Spleen (tissue), 11 donors: ENCODE measurements around the gene NOPCHAP1. TPM values are rescaled to one million over a fixed set of nuclear protein-coding genes. Genes with fewer than 3 reads are reported as not detected.

Experiments used
- DNase-seq: peaks from one replicate; pipeline ENCODE4 v3.0.0-alpha.2; 2020
- H3K27ac ChIP-seq, 8 donors: fragments of 200-600 bp; sonication (generic) in 7 of 8; 1 replicate in 4 of 8; 2 replicates in 4 of 8; pipeline versions ENCODE4 v1.5.0 to v1.8.0; 2016 to 2021; ENCODE audit warnings: inconsistent platforms in 4 of 8, mild to moderate bottlenecking in 4 of 8, moderate library complexity in 1 of 8
- H3K27me3 ChIP-seq, 7 donors: fragments of 200-600 bp; sonication (generic) in 6 of 7; replicated peaks in 1 of 7; 1 replicate in 4 of 7; 2 replicates in 3 of 7; pipeline versions ENCODE4 v1.5.0 to v1.8.0; 2016 to 2021; ENCODE audit warnings: inconsistent platforms in 3 of 7, mild to moderate bottlenecking in 1 of 7
- H3K36me3 ChIP-seq, 6 donors: fragments of 200-600 bp; sonication (generic) in 5 of 6; 1 replicate in 4 of 6; 2 replicates in 2 of 6; pipeline versions ENCODE4 v1.5.0 to v1.8.0; 2016 to 2021; ENCODE audit warnings: inconsistent platforms in 2 of 6
- H3K4me1 ChIP-seq, 6 donors: fragments of 200-600 bp; sonication (generic) in 5 of 6; 1 replicate in 3 of 6; 2 replicates in 3 of 6; pipeline versions ENCODE4 v1.5.0 to v1.8.0; 2016 to 2021; ENCODE audit warnings: inconsistent platforms in 3 of 6
- H3K4me3 ChIP-seq, 8 donors: fragments of 200-600 bp; sonication (generic) in 7 of 8; 1 replicate in 4 of 8; 2 replicates in 4 of 8; pipeline versions ENCODE4 v1.5.0 to v1.8.0; 2016 to 2021; ENCODE audit warnings: inconsistent platforms in 4 of 8, mild to moderate bottlenecking in 4 of 8, moderate library complexity in 2 of 8
- H3K9me3 ChIP-seq, 8 donors: fragments of 200-600 bp; sonication (generic) in 7 of 8; 1 replicate in 4 of 8; 2 replicates in 4 of 8; pipeline versions ENCODE4 v1.5.0 to v1.8.0; 2016 to 2021; ENCODE audit warnings: inconsistent platforms in 4 of 8
- POLR2A ChIP-seq, 3 donors: fragments of 450-650 bp; IDR thresholded peaks; one replicate each; pipeline ENCODE4 v1.5.1; 2017; ENCODE audit warnings: antibody characterized with exemption in 3 of 3, mild to moderate bottlenecking in 1 of 3
- POLR2AphosphoS5 ChIP-seq, 3 donors: sonication (generic); formaldehyde crosslinking; IDR thresholded peaks; one replicate each; pipeline ENCODE4 v1.5.1; 2017; ENCODE audit warnings: antibody characterized with exemption in 3 of 3
- WGBS, 5 donors: extraction: QIAGEN DNeasy Blood & Tissue Kit in 3 of 5; methylation state at CpG; one replicate each; pipeline versions ENCODE4 v1.1.5 to v1.1.7; 2013 to 2018; 5-methylcytosine and 5-hydroxymethylcytosine counted together
- intact Hi-C: fragments of 100-400 bp; cut with DNase I; formaldehyde crosslinking; loops from one replicate; pipeline ENCODE4 v1.15.0; 2023; ENCODE audit warnings: low total_unique reads
- polyA plus RNA-seq, 3 donors: library from polyadenylated mRNA; stranded (reverse); fragments of 200-250 nt; gene quantifications; one replicate each; pipeline ENCODE4 v1.2.1, GENCODE V29; 2013
- total RNA-seq, 7 donors: library from RNA; depleted of rRNA in 3 of 7; stranded (reverse); fragments of >200 nt in 3 of 7; fragmentation: NEBNext Ultra II Directional in 4 of 7; extraction: Animal tissue kit (Norgen Biotek cat#: 25700) in 4 of 7; gene quantifications; one replicate each; pipeline versions ENCODE4 v1.1.0 to v1.2.1, GENCODE V29; 2016 to 2021
- TF ChIP-seq, protein P1 (sequence below), 11 experiments: fragments of 200-600 bp in 7 of 11; fragments of 450-650 bp in 4 of 11; sonication (generic) in 4 of 11; IDR thresholded peaks in 8 of 11; conservative IDR thresholded peaks in 3 of 11; 1 replicate in 7 of 11; 2 replicates in 4 of 11; pipeline versions ENCODE4 v1.4.0 to v1.8.0; 2016 to 2021; ENCODE audit warnings: antibody characterized with exemption in 11 of 11, inconsistent platforms in 4 of 11, mild to moderate bottlenecking in 1 of 11
- donor health status: healthy with polysubstance abuse.
- donor health status: DM: no; HTN: no; CAD: no; lungs with moderate emphysema.
- donor health status: DM: no; HTN: no; CAD: no.
- donor health status: Bipolar disorder and iron deficiency.
- donor health status: healthy.
- donor health status: DM: no; HTN: no; CAD: no.
- donor health status: DM: yes; HTN: yes; CAD: no.

NOPCHAP1 gene
- total and polyA plus RNA-seq, 10 donors: 2.5 to 15.1 (median 10.8) TPM

DNA sequence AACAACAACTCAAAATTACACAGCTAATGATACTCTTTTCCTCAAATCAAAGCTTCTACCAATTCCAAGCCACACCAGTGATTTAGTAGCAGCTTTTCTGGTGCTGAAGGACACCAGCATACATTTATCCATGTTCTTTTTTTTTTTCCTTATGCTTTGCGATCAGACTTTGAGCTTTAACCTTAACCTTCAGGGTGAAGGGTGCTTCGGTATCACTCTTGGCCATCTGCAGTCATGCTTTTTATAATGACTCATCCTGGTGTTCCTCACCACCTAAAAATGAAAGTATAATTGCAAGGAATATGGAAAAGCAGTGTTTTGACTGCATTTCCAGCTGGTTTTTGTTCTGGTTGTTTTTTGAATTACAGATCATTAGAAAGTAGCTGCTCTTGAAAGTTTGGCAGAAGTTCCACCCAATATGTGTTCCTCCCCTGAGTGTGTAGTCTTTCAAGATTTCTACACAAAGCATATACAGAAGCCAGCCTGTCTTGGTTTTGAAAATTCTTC lies 26.7 kb upstream of the NOPCHAP1 start:
- intact Hi-C loops: no loop called here
- TF ChIP-seq POLR2A (IDR thresholded peaks at IDR 0.05) (no peak), POLR2AphosphoS5 (IDR thresholded peaks at IDR 0.05) (no peak)
- Histone ChIP-seq H3K27ac (peak overlapping the region in 3 of 8 donors; percentile 78 to 89 (median 81)), H3K4me1 (peaks cover 10 to 33% (median 15%) of the 10 kb centered on the region in 6 donors), H3K36me3 (no peaks in the 10 kb centered on the region), H3K27me3 (peaks cover 0 to 9% (median 0%) of the 10 kb centered on the region in 7 donors), H3K9me3 (no peaks in the 10 kb centered on the region), H3K4me3 (peak overlapping the region in 2 of 8 donors; percentile 73 to 96)
- DNase-seq: no peak
- WGBS, 5 donors: 35 to 60% (median 52%) methylated on average over 2 of the region's 2 CpGs

- H3K27me3 ChIP-seq: peaks cover 0 to 9% (median 0%) of the 10 kb centered on the region in 7 donors
- no peak overlapping the region for H3K4me3 ChIP-seq
- TF ChIP-seq, protein P1, sequence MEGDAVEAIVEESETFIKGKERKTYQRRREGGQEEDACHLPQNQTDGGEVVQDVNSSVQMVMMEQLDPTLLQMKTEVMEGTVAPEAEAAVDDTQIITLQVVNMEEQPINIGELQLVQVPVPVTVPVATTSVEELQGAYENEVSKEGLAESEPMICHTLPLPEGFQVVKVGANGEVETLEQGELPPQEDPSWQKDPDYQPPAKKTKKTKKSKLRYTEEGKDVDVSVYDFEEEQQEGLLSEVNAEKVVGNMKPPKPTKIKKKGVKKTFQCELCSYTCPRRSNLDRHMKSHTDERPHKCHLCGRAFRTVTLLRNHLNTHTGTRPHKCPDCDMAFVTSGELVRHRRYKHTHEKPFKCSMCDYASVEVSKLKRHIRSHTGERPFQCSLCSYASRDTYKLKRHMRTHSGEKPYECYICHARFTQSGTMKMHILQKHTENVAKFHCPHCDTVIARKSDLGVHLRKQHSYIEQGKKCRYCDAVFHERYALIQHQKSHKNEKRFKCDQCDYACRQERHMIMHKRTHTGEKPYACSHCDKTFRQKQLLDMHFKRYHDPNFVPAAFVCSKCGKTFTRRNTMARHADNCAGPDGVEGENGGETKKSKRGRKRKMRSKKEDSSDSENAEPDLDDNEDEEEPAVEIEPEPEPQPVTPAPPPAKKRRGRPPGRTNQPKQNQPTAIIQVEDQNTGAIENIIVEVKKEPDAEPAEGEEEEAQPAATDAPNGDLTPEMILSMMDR (IDR thresholded peaks at IDR 0.05 in 8 of 11, conservative IDR thresholded peaks at IDR 0.05 in 3 of 11): no peak
- TF ChIP-seq POLR2A (IDR thresholded peaks at IDR 0.05) (no peak), POLR2AphosphoS5 (IDR thresholded peaks at IDR 0.05) (no peak)
- no peak overlapping the region for H3K27ac ChIP-seq
- DNase-seq: no peak
- intact Hi-C loops: no loop called here
- H3K9me3 ChIP-seq: no peaks in the 10 kb centered on the region
- peaks cover 10 to 33% (median 15%) of the 10 kb centered on the region in 6 donors for H3K4me1 ChIP-seq
- no peaks in the 10 kb centered on the region for H3K36me3 ChIP-seq
- WGBS, 5 donors: 95 to 98% (median 96%) methylated on average over 4 of the region's 4 CpGs
These were observed 25.7 kb upstream of the NOPCHAP1 start for GRCh38 chr12:104960464-104960863.

DNA sequence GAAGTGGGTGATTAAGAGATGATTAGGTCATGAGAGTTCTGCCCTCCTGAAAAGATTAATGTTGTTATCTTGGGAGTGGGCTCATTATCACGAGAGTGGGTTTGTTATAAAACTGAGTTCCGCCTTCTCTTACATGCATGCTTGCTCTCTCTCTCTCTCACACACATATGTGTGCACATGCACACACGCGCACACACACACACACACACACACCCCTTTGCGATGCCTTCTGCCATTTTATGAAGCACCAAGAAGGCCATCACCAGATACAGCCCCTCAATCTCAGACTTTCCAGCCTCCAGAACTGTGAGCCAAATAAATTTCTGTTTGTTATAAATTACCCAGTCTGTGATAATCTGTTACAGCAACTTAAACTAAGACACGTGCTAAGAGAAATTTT lies 22.4 kb upstream of the NOPCHAP1 start:
- Histone ChIP-seq H3K4me3 (no peak overlapping the region), H3K4me1 (peaks cover 7 to 20% (median 11%) of the 10 kb centered on the region in 6 donors), H3K27me3 (no peaks in the 10 kb centered on the region), H3K27ac (no peak overlapping the region), H3K36me3 (no peaks in the 10 kb centered on the region), H3K9me3 (peaks cover 0 to 3% (median 0%) of the 10 kb centered on the region in 8 donors)
- intact Hi-C loops: no loop called here
- TF ChIP-seq POLR2AphosphoS5 (IDR thresholded peaks at IDR 0.05) (no peak), POLR2A (IDR thresholded peaks at IDR 0.05) (no peak)
- TF ChIP-seq, protein P1 (IDR thresholded peaks at IDR 0.05 in 8 of 11, conservative IDR thresholded peaks at IDR 0.05 in 3 of 11): no peak
- WGBS, 5 donors: 84 to 93% (median 88%) methylated on average over 6 of the region's 6 CpGs
- DNase-seq: no peak

GRCh38 chr12:104964167-104964855 lies 21.8 kb upstream of the NOPCHAP1 start:
- H3K4me1 ChIP-seq: peaks cover 1 to 15% (median 6%) of the 10 kb centered on the region in 6 donors
- peaks cover 0 to 3% (median 0%) of the 10 kb centered on the region in 8 donors for H3K9me3 ChIP-seq
- no peak overlapping the region for H3K4me3 ChIP-seq
- H3K27me3 ChIP-seq: no peaks in the 10 kb centered on the region
- TF ChIP-seq, protein P1 (IDR thresholded peaks at IDR 0.05 in 8 of 11, conservative IDR thresholded peaks at IDR 0.05 in 3 of 11): no peak
- TF ChIP-seq POLR2A (IDR thresholded peaks at IDR 0.05) (no peak), POLR2AphosphoS5 (IDR thresholded peaks at IDR 0.05) (no peak)
- intact Hi-C loops: no loop called here
- no peak for DNase-seq
- no peaks in the 10 kb centered on the region for H3K36me3 ChIP-seq
- 75 to 88% (median 81%) methylated on average over 8 of the region's 8 CpGs for WGBS, 5 donors
- H3K27ac ChIP-seq: no peak overlapping the region
